ENCODE data around the gene ALK.

- TF ChIP-seq, protein P1, sequence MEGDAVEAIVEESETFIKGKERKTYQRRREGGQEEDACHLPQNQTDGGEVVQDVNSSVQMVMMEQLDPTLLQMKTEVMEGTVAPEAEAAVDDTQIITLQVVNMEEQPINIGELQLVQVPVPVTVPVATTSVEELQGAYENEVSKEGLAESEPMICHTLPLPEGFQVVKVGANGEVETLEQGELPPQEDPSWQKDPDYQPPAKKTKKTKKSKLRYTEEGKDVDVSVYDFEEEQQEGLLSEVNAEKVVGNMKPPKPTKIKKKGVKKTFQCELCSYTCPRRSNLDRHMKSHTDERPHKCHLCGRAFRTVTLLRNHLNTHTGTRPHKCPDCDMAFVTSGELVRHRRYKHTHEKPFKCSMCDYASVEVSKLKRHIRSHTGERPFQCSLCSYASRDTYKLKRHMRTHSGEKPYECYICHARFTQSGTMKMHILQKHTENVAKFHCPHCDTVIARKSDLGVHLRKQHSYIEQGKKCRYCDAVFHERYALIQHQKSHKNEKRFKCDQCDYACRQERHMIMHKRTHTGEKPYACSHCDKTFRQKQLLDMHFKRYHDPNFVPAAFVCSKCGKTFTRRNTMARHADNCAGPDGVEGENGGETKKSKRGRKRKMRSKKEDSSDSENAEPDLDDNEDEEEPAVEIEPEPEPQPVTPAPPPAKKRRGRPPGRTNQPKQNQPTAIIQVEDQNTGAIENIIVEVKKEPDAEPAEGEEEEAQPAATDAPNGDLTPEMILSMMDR (IDR thresholded peaks at IDR 0.05) = no peak
- TF ChIP-seq ZFX (IDR thresholded peaks at IDR 0.05; ENCODE audit: borderline replicate concordance) = no peak
Measured at GRCh38 chr2:29575370-29575890, 346.0 kb downstream of the ALK start.

All from 22Rv1 (cell line).